Epithelial cell of proximal tubule (primary cell): ENCODE measurements around the gene SPOP. TPM values are rescaled to one million over a fixed set of nuclear protein-coding genes. Genes with fewer than 3 reads are reported as not detected.

Experiments used
- DNase-seq: peaks from one replicate; pipeline ENCODE4 v3.0.0-alpha.2; 2011; ENCODE audit warnings: low read depth
- H3K4me3 ChIP-seq: 2 replicates; pipeline ENCODE4 v1.5.1; 2011; ENCODE audit warnings: low read depth, mild to moderate bottlenecking, low read length
- total RNA-seq: library from RNA; depleted of rRNA; stranded (reverse); fragments of >200 nt; gene quantifications from 2 replicates; pipeline ENCODE4 v1.2.3, GENCODE V29; 2015
- TF ChIP-seq, protein P1 (sequence below): conservative IDR thresholded peaks from 2 replicates; pipeline ENCODE4 v1.5.1; 2012; ENCODE audit warnings: low read depth, mild to moderate bottlenecking, low read length

The SPOP gene
- total RNA-seq, 1 donor from 2014 or later, result 26.2 TPM

DNA sequence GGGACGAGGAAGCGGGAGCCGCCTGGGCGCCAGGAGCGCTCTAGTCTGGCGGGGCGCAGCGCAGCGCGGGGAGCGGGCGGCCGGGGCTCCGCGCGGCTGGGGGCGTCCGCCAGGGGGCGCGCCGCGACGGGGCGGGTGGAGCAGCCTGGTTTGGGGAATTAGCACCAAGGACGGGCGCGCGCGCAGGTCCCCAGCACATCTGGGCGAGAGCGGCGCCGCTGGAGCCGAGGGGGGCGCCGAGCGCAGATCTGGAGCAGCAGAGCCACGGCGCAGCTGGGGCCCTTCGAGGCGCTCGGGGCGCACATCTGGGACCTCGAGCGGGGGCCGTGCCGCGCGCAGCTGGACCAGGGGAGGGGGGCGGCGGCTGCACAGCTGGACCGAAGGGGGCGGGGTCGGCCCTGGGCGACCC, 102.2 kb downstream of the SPOP start, which contains the start of gene NXPH3:
TSS of gene NXPH3 (plus strand) at position 193 of the 409 bp plus-strand sequence. CDS start 349 bp downstream, outside the sequence.
- no peak for DNase-seq

DNA sequence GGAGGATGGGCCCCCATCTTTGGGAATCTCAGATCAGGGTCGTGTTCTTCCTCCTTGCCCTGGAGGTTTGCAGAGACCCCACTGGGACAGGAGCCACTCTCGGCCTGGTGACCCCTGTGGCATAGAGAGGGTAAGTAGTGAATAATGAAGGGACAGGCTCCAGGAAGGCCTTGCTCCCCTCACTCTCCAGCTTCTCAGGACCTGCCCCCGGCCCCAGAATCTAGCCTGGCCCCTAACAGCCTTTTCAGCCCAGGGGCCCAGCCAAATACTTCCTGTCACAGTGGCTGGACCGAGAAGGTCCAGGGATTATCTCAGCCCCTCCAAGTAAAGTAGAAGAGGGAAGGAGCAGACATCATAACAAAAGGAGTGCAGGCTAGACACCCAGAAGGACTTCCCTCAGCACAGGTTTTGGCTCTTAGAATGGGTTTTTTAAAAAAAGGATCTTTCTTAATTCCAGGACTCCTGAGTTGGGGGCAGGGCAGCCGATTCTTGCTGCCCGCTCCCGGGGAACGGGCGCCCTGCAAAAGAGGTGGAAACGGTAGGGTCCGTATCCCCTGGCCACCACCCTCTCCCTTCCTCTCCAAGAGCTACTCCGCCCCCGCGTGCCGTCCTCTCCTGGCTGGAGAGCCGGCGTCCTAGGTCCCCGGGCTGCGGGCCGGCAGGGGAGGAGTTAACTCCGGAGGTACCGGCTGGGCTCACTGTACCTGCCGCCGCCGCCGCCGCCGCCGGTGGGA, 102.8 kb downstream of the SPOP start:
- TF ChIP-seq, protein P1, sequence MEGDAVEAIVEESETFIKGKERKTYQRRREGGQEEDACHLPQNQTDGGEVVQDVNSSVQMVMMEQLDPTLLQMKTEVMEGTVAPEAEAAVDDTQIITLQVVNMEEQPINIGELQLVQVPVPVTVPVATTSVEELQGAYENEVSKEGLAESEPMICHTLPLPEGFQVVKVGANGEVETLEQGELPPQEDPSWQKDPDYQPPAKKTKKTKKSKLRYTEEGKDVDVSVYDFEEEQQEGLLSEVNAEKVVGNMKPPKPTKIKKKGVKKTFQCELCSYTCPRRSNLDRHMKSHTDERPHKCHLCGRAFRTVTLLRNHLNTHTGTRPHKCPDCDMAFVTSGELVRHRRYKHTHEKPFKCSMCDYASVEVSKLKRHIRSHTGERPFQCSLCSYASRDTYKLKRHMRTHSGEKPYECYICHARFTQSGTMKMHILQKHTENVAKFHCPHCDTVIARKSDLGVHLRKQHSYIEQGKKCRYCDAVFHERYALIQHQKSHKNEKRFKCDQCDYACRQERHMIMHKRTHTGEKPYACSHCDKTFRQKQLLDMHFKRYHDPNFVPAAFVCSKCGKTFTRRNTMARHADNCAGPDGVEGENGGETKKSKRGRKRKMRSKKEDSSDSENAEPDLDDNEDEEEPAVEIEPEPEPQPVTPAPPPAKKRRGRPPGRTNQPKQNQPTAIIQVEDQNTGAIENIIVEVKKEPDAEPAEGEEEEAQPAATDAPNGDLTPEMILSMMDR, result no peak
- H3K4me3 ChIP-seq, result no peak overlapping the region
- DNase-seq, result no peak

More for the DNA sequence above, 102.2 kb downstream of the SPOP start, which contains the start of gene NXPH3:
- H3K4me3 ChIP-seq, result peak within 1 kb of the TSS; percentile 51
- TF ChIP-seq, protein P1, result peak; percentile 22

DNA sequence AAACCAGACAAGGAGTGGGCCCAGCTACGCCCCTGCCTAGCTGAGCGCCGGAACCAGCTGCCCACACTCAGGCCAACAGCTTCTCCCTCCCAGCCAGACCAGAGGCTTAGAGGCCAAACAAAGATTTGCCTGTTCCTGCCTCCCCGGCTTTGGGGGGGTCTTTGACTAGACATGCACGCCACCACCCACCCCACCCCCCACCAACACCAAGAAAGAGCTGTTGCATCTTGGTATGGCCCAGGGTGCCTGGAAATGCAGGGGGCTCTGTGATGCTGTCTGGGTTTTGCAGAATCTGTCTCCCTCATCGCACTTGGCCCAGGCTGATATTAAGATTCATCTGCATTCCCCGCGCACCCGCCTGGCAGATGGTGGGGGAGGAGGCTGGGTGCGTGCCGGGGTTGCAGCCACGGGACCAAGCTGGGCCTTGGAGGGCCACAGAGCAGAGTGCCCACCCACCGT, 103.5 kb downstream of the SPOP start:
- DNase-seq, result no peak
- TF ChIP-seq, protein P1, result no peak
- no peak overlapping the region for H3K4me3 ChIP-seq

DNA sequence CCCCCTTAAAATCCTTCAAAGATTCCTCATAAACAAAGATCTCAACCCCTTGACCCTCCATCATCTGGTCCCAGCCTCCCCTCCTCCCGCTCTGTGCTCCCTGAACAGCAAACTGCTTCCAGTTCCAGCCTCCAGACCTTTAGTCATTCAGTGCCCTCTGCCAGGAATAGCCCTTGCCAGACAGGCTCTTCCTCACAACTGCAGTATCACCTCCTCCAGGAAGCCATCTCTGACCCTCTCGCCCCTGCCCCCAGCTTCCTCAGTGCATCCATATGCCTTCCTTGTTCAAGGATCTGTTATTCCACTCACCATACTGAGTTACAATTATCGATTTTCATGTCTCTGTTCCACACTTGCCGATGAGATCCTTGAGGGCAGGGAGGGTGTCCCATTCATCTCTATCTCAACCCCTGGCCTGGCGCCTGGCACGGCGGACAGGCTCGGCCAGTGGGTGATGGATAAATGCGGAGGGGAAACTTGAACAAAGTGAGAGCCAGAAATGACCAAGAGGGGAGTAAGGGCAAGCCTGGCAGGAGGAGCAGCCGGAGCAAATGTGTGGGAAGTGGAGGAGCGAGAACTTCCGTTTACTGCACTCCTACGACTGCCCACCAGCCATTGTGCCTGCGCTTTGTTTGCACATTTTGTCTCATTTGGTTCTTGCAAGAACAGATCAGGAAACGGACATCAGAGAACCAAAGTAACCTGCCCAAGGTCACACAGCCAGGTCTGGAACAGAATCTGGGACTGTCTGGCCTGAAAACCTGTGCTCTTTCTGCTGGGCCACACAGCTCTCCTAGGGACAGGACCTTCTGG, 104.2 kb downstream of the SPOP start:
- no peak overlapping the region for H3K4me3 ChIP-seq
- no peak for DNase-seq
- TF ChIP-seq, protein P1, result no peak

DNA sequence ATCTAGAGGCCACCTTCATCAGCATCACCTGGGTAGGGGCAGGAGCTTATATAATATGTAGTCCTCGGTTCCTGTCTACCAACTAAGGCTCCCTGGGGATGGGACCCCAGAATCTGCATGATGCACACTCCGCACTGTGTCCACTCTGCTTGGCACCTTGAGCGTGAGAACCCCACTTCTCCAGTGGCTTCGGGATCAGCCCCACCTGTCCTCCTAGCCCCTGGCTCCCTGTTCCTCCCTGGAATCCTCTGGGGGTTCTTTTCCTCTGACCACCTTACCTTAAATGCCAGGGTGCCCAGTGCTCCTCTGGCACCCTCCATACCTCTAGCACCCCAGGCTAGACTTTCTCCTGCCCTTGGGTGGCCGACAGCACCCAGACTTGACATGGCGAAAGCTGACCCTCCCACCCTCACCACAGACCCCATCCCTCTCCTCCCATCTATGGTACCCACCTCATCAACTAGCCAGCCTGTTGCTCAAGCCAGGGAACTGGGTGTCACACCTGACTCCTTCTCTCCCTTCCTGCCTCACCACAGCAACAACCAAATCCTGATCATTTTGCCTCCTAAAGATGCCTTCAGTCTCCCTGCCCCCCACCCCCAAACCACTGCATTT, 105.0 kb downstream of the SPOP start:
- TF ChIP-seq, protein P1, result no peak
- DNase-seq, result no peak
- no peak overlapping the region for H3K4me3 ChIP-seq

DNA sequence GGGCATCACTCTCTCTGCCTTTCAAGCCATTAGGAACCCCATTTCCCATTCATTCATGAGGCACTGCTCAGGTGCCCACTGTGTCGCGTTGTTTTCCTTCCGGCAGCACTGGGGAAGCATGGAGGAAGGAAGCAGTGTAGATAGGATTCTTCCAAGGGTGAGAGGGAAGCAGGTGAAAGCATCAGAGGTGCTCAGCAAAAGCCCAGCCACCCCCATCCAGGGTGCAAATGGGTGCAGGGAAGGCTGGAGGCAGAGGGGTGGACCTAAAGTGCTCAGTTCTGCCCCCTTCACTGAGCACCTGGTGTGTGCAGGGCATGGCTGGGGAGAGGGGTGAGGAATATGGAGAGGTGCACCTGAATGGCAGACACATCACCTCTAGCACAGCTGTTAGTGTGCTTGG, 105.7 kb downstream of the SPOP start:
- DNase-seq, result no peak
- TF ChIP-seq, protein P1, result no peak
- no peak overlapping the region for H3K4me3 ChIP-seq
